Measurements from ENCODE around the gene MIGA1.

DNA sequence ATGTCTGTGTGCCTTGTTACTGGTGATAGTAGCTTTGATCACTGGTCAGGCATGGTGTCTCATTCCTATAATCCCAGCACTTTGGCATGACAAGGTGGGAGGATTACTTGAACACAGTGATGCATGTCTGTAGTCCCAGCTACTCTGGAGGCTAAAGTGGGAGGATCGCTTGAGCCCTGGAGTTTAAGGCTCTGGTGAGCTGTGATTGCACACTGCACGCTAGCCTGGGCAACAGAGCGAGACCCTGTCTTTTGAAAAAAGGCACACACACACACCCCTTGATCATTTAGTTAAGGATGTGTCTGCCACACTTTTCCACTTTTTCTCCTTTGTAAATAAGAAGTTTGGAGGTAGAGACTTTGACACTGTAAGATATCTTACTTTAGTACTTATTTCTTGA is 15.1 kb downstream of the MIGA1 start:
- TF ChIP-seq, protein P1, sequence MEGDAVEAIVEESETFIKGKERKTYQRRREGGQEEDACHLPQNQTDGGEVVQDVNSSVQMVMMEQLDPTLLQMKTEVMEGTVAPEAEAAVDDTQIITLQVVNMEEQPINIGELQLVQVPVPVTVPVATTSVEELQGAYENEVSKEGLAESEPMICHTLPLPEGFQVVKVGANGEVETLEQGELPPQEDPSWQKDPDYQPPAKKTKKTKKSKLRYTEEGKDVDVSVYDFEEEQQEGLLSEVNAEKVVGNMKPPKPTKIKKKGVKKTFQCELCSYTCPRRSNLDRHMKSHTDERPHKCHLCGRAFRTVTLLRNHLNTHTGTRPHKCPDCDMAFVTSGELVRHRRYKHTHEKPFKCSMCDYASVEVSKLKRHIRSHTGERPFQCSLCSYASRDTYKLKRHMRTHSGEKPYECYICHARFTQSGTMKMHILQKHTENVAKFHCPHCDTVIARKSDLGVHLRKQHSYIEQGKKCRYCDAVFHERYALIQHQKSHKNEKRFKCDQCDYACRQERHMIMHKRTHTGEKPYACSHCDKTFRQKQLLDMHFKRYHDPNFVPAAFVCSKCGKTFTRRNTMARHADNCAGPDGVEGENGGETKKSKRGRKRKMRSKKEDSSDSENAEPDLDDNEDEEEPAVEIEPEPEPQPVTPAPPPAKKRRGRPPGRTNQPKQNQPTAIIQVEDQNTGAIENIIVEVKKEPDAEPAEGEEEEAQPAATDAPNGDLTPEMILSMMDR (IDR thresholded peaks at IDR 0.05): no peak
- no peak for TF ChIP-seq FOSL2 (IDR thresholded peaks at IDR 0.05)
- TF ChIP-seq FOSL2 (CRISPR knock-in tag; IDR thresholded peaks at IDR 0.05): no peak
- TF ChIP-seq CEBPB (IDR thresholded peaks at IDR 0.05): no peak
- TF ChIP-seq, protein P2, sequence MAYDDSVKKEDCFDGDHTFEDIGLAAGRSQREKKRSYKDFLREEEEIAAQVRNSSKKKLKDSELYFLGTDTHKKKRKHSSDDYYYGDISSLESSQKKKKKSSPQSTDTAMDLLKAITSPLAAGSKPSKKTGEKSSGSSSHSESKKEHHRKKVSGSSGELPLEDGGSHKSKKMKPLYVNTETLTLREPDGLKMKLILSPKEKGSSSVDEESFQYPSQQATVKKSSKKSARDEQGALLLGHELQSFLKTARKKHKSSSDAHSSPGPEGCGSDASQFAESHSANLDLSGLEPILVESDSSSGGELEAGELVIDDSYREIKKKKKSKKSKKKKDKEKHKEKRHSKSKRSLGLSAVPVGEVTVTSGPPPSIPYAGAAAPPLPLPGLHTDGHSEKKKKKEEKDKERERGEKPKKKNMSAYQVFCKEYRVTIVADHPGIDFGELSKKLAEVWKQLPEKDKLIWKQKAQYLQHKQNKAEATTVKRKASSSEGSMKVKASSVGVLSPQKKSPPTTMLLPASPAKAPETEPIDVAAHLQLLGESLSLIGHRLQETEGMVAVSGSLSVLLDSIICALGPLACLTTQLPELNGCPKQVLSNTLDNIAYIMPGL (CRISPR knock-in tag; IDR thresholded peaks at IDR 0.05; ENCODE audit: borderline replicate concordance): no peak
- TF ChIP-seq, protein P3, sequence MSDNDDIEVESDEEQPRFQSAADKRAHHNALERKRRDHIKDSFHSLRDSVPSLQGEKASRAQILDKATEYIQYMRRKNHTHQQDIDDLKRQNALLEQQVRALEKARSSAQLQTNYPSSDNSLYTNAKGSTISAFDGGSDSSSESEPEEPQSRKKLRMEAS (IDR thresholded peaks at IDR 0.05): no peak
- TF ChIP-seq POLR2A (IDR thresholded peaks at IDR 0.05; ENCODE audit: low read length): no peak
- no peak for TF ChIP-seq SREBF2 (IDR thresholded peaks at IDR 0.05)
- TF ChIP-seq RAD21 (conservative IDR thresholded peaks at IDR 0.05 in 1 of 2, IDR thresholded peaks at IDR 0.05 in 1 of 2): no peak
- no peak for TF ChIP-seq HDAC2 (IDR thresholded peaks at IDR 0.05)
- TF ChIP-seq KDM1A (IDR thresholded peaks at IDR 0.05; ENCODE audit: low read depth): no peak
- TF ChIP-seq, protein P4, sequence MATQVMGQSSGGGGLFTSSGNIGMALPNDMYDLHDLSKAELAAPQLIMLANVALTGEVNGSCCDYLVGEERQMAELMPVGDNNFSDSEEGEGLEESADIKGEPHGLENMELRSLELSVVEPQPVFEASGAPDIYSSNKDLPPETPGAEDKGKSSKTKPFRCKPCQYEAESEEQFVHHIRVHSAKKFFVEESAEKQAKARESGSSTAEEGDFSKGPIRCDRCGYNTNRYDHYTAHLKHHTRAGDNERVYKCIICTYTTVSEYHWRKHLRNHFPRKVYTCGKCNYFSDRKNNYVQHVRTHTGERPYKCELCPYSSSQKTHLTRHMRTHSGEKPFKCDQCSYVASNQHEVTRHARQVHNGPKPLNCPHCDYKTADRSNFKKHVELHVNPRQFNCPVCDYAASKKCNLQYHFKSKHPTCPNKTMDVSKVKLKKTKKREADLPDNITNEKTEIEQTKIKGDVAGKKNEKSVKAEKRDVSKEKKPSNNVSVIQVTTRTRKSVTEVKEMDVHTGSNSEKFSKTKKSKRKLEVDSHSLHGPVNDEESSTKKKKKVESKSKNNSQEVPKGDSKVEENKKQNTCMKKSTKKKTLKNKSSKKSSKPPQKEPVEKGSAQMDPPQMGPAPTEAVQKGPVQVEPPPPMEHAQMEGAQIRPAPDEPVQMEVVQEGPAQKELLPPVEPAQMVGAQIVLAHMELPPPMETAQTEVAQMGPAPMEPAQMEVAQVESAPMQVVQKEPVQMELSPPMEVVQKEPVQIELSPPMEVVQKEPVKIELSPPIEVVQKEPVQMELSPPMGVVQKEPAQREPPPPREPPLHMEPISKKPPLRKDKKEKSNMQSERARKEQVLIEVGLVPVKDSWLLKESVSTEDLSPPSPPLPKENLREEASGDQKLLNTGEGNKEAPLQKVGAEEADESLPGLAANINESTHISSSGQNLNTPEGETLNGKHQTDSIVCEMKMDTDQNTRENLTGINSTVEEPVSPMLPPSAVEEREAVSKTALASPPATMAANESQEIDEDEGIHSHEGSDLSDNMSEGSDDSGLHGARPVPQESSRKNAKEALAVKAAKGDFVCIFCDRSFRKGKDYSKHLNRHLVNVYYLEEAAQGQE (IDR thresholded peaks at IDR 0.05): no peak
